ENCODE data around the gene SLC4A4. TPM values are rescaled to one million over a fixed set of nuclear protein-coding genes. Genes with fewer than 3 reads are reported as not detected.

The SLC4A4 gene
- total and polyA plus RNA-seq, 7 donors = 3.0 to 21.3 (median 4.8) TPM

DNA sequence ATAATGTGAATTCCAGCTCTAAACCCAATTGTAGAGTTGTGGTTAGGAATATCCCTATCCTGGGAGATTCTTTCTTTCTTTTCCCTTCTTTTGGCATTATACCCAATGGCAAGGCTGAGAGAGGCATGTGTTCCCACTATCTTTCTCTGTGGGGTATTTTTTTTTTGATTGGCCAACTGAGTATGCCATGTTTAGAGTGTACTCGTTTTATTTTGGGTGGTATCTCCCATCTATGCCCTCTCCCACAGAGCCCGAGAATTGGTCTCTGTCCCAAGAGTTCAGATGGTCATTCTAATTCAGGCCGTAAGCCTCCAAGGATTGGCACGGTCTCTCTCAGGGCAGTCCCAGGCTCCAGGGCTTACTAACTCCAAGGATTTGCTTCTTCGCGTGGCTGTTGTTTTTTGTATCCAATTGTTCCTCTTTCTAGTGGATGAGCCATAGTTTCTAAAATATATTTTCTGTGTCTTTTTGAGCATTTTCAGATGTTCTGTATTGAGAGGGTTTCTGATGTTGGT is 198.8 kb downstream of the SLC4A4 start:
- Histone ChIP-seq H3K9me3 (no peaks in the 10 kb centered on the region), H3K4me1 (no peaks in the 10 kb centered on the region), H3K4me3 (no peak overlapping the region), H3K27ac (no peak overlapping the region), H3K27me3 (no peaks in the 10 kb centered on the region), H3K36me3 (no peaks in the 10 kb centered on the region)
- WGBS, 2 donors = 94 to 97% methylated on average over 6 of the region's 6 CpGs
- no peak for DNase-seq
- no peak for TF ChIP-seq POLR2AphosphoS5 (IDR thresholded peaks at IDR 0.05)
- no peak for TF ChIP-seq EP300 (IDR thresholded peaks at IDR 0.05)
- TF ChIP-seq POLR2A (IDR thresholded peaks at IDR 0.05) = no peak
- no peak for TF ChIP-seq CTCF (IDR thresholded peaks at IDR 0.05)
- intact Hi-C loops (cut with DNase I) = no loop called here

DNA sequence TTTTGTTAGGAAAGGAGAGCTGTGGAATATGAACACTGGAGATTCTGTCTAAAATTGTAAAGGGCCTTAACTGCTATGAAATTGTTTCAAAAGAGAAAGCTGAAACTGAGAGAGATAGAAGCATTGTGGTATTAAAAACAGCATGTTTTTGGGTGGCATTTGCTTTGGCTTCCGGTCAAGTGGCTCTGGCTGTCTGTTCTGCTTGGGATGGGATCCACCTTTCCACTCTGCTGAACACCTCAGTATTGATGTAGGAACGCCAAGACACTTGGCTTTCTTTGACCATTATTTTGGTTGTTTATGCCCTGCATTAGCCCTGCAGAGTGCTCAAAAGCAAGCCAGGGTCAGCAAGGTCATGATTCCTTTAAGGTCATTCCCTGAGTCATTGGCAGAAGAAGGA is 199.7 kb downstream of the SLC4A4 start:
- WGBS, 2 donors = 86 to 87% methylated on average over 2 of the region's 2 CpGs
- Histone ChIP-seq H3K4me3 (no peak overlapping the region), H3K36me3 (no peaks in the 10 kb centered on the region), H3K9me3 (no peaks in the 10 kb centered on the region), H3K27me3 (no peaks in the 10 kb centered on the region), H3K27ac (no peak overlapping the region), H3K4me1 (no peaks in the 10 kb centered on the region)
- intact Hi-C loops (cut with DNase I) = no loop called here
- DNase-seq = no peak
- TF ChIP-seq EP300 (IDR thresholded peaks at IDR 0.05) (no peak), CTCF (IDR thresholded peaks at IDR 0.05) (no peak), POLR2AphosphoS5 (IDR thresholded peaks at IDR 0.05) (no peak), POLR2A (IDR thresholded peaks at IDR 0.05) (no peak)

DNA sequence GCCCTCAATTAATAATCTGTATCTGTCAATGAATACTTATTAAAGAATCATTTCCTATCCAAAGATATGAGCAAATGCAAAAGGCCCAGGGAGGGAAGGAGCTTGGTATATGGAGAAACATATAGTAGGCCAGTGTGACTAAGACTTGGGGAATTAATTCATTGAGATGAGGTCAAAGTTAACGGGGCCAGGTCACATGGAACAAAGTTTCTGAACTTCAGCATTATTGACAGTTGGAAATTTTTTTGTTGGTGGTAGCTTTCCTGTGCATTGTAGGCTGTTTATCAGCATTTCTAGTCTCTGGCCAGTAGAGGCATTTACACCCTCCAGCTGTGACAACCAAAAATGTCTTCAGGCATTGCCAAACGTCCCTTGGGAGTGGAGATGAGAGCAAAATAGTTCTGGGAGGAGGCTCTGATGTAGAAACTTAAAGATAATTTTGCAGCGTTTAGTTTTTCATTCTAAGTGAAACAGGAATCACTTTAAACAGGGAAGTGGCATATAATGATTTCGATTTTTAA is 202.0 kb downstream of the SLC4A4 start:
- DNase-seq = no peak
- no peak overlapping the region for H3K27ac ChIP-seq
- WGBS, 2 donors = 57 to 70% methylated on average over 4 of the region's 4 CpGs
- no peaks in the 10 kb centered on the region for H3K4me1 ChIP-seq
- H3K27me3 ChIP-seq = no peaks in the 10 kb centered on the region
- no peak overlapping the region for H3K4me3 ChIP-seq
- intact Hi-C loops (cut with DNase I) = no loop called here
- no peaks in the 10 kb centered on the region for H3K9me3 ChIP-seq
- no peak for TF ChIP-seq POLR2A (IDR thresholded peaks at IDR 0.05)
- TF ChIP-seq CTCF (IDR thresholded peaks at IDR 0.05) = no peak
- no peak for TF ChIP-seq EP300 (IDR thresholded peaks at IDR 0.05)
- no peak for TF ChIP-seq POLR2AphosphoS5 (IDR thresholded peaks at IDR 0.05)
- no peaks in the 10 kb centered on the region for H3K36me3 ChIP-seq

GRCh38 chr4:71541541-71541940 is 202.7 kb downstream of the SLC4A4 start:
- TF ChIP-seq POLR2A (IDR thresholded peaks at IDR 0.05) (no peak), POLR2AphosphoS5 (IDR thresholded peaks at IDR 0.05) (no peak), CTCF (IDR thresholded peaks at IDR 0.05) (no peak), EP300 (IDR thresholded peaks at IDR 0.05) (no peak)
- H3K27me3 ChIP-seq = no peaks in the 10 kb centered on the region
- H3K36me3 ChIP-seq = no peaks in the 10 kb centered on the region
- intact Hi-C loops (cut with DNase I) = no loop called here
- H3K4me1 ChIP-seq = no peaks in the 10 kb centered on the region
- no peaks in the 10 kb centered on the region for H3K9me3 ChIP-seq
- no peak for DNase-seq
- H3K4me3 ChIP-seq = no peak overlapping the region
- WGBS, 2 donors = 95 to 99% methylated on average over 2 of the region's 2 CpGs
- no peak overlapping the region for H3K27ac ChIP-seq

DNA sequence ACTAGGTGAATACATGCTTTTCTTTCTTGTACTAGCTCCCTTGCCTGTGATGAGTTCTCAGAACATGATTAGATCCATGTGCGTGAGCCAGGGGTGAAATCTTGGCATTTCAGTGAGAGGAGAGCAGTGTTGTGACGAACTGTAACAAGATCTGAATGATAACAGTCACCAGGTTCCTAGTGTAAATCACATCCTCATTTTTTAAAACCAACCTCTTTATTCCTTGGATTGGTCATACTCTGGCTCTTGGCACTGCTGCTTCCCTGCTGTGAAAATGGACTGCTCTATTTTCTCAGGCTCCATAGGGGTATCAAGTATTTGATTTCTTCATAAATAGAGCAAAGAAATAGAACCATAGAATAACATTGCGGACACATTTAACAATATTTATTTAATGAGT is 206.3 kb downstream of the SLC4A4 start:
- no peaks in the 10 kb centered on the region for H3K4me1 ChIP-seq
- no peak overlapping the region for H3K4me3 ChIP-seq
- H3K9me3 ChIP-seq = no peaks in the 10 kb centered on the region
- 60 to 61% methylated on average over 3 of the region's 3 CpGs for WGBS, 2 donors
- no peak for DNase-seq
- TF ChIP-seq POLR2A (IDR thresholded peaks at IDR 0.05) (no peak), EP300 (IDR thresholded peaks at IDR 0.05) (no peak), POLR2AphosphoS5 (IDR thresholded peaks at IDR 0.05) (no peak), CTCF (IDR thresholded peaks at IDR 0.05) (no peak)
- intact Hi-C loops (cut with DNase I) = no loop called here
- H3K36me3 ChIP-seq = no peaks in the 10 kb centered on the region
- H3K27me3 ChIP-seq = no peaks in the 10 kb centered on the region
- H3K27ac ChIP-seq = no peak overlapping the region

Measured in sigmoid colon (tissue), 7 donors.